OCI-LY7 (cell line): ENCODE data around the gene ELP1. TPM values are rescaled to one million over a fixed set of nuclear protein-coding genes. Genes with fewer than 3 reads are reported as not detected.

Experiments
- BruUV-seq: library from RNA; stranded (reverse); fragments of 400-500 nt; replicated peaks from 2 replicates; lab custom pipeline; 2021; lab: Mats Ljungman, UMichigan
- CTCF ChIA-PET: fragments of 300-600 bp; sonication (Branson Sonifier 250); formaldehyde crosslinking; loops from one replicate; lab custom pipeline; 2022; ENCODE audit warnings: antibody characterized with exemption; ENCODE audit not compliant: unreplicated experiment; lab: Charles Lee
- POLR2A ChIA-PET: fragments of 300-600 bp; sonication (Branson Sonifier 250); formaldehyde crosslinking; loops from one replicate; lab custom pipeline; 2022; ENCODE audit warnings: antibody characterized with exemption; lab: Charles Lee
- DNase-seq: peaks from one replicate; pipeline ENCODE4 v3.0.0-alpha.2; 2015; ENCODE audit warnings: low spot score
- H2AFZ ChIP-seq: fragments of 200-600 bp; sonication (generic), shearing (Covaris generic); 2 replicates; pipeline ENCODE4 v1.6.1; 2014; ENCODE audit warnings: mild to moderate bottlenecking, antibody characterized with exemption, low read length, moderate library complexity
- H3K27ac ChIP-seq: fragments of 200-600 bp; sonication (generic); 2 replicates; pipeline ENCODE4 v1.5.1; 2014; ENCODE audit warnings: mixed run types, low read depth, mild to moderate bottlenecking, moderate library complexity, low read length, inconsistent platforms; ENCODE audit not compliant: poor library complexity, severe bottlenecking
- H3K36me3 ChIP-seq: fragments of 200-600 bp; sonication (generic); 2 replicates; pipeline ENCODE4 v1.6.1; 2014; ENCODE audit warnings: mild to moderate bottlenecking, antibody characterized with exemption, low read length, moderate library complexity, mixed read lengths; ENCODE audit not compliant: insufficient read depth
- H3K4me1 ChIP-seq: fragments of 200-600 bp; sonication (generic); 2 replicates; pipeline ENCODE4 v1.5.1; 2014; ENCODE audit warnings: mild to moderate bottlenecking, low read length; ENCODE audit not compliant: insufficient read depth, poor library complexity, severe bottlenecking
- H3K4me2 ChIP-seq: fragments of 200-600 bp; sonication (generic); 2 replicates; pipeline ENCODE4 v1.6.1; 2014; ENCODE audit warnings: mild to moderate bottlenecking, low read length
- H3K4me3 ChIP-seq: fragments of 200-600 bp; sonication (generic); 2 replicates; pipeline ENCODE4 v1.5.1; 2014; ENCODE audit warnings: mild to moderate bottlenecking, low read depth, low read length; ENCODE audit not compliant: poor library complexity, severe bottlenecking
- H3K79me2 ChIP-seq: fragments of 200-600 bp; sonication (generic); 2 replicates; pipeline ENCODE4 v1.6.1; 2016; ENCODE audit warnings: low read depth, mild to moderate bottlenecking, low read length, moderate library complexity, mixed read lengths; ENCODE audit not compliant: insufficient read depth
- H3K9me2 ChIP-seq: fragments of 200-600 bp; sonication (generic); 2 replicates; pipeline ENCODE4 v1.6.1; 2016; ENCODE audit warnings: mild to moderate bottlenecking, low read length, mixed read lengths; ENCODE audit not compliant: insufficient read depth
- H3K9me3 ChIP-seq: fragments of 200-600 bp; sonication (generic); 2 replicates; pipeline ENCODE4 v1.6.1; 2014; ENCODE audit warnings: mild to moderate bottlenecking, mixed run types, low read length, mixed read lengths
- H4K20me1 ChIP-seq: fragments of 200-600 bp; sonication (generic); 2 replicates; pipeline ENCODE4 v1.6.1; 2014; ENCODE audit warnings: mild to moderate bottlenecking, antibody characterized with exemption, low read length, moderate library complexity, mixed read lengths; ENCODE audit not compliant: insufficient read depth
- CTCF ChIP-seq: fragments of 200-600 bp; sonication (generic); conservative IDR thresholded peaks from 2 replicates; pipeline ENCODE4 v1.5.1; 2014; ENCODE audit warnings: mild to moderate bottlenecking, antibody characterized with exemption, low read length, moderate library complexity, mixed read lengths
- EZH2phosphoT487 ChIP-seq: fragments of 200-600 bp; sonication (generic); IDR thresholded peaks from 2 replicates; pipeline ENCODE4 v1.6.1; 2018; ENCODE audit warnings: low read depth, borderline replicate concordance, mild to moderate bottlenecking, mixed run types, antibody characterized with exemption, low read length, moderate library complexity, mixed read lengths
- intact Hi-C: fragments of 100-400 bp; cut with micrococcal nuclease; formaldehyde crosslinking; loops from one replicate; pipeline ENCODE4 v1.10.0; 2022; ENCODE audit not compliant: unreplicated experiment
- total RNA-seq, 2 experiments: library from RNA; depleted of rRNA in 1 of 2; stranded (reverse); fragments of >200 nt in 1 of 2; shearing (Covaris generic) in 1 of 2; gene quantifications; 2 replicates each; pipeline ENCODE4 v1.2.3, GENCODE V29; 2014 to 2022

The ELP1 gene
- total RNA-seq, 2 experiments from 2014 or later: 33.3 to 42.0 TPM

GRCh38 chr9:108978205-108978604 lies 44.3 kb upstream of the ELP1 start:
- Histone ChIP-seq H3K9me3 (no peaks in the 10 kb centered on the region), H3K4me3 (no peak overlapping the region), H3K4me1 (no peaks in the 10 kb centered on the region), H3K4me2 (no peak overlapping the region), H2AFZ (no peak overlapping the region), H3K9me2 (no peaks in the 10 kb centered on the region), H4K20me1 (no peaks in the 10 kb centered on the region), H3K27ac (no peak overlapping the region), H3K79me2 (no peaks in the 10 kb centered on the region), H3K36me3 (peaks cover 43% of the 10 kb centered on the region)
- intact Hi-C loops: no loop called here
- no peak for TF ChIP-seq CTCF
- DNase-seq: no peak
- ChIA-PET CTCF (no interaction called here), POLR2A (interaction anchor here (1.0 to 1.1 kb wide), 2 partner anchors 10 to 21 kb away, joined by 3 to 4 read pairs; no protein-coding TSS in a partner anchor)
- no TSS peak for BruUV-seq

DNA sequence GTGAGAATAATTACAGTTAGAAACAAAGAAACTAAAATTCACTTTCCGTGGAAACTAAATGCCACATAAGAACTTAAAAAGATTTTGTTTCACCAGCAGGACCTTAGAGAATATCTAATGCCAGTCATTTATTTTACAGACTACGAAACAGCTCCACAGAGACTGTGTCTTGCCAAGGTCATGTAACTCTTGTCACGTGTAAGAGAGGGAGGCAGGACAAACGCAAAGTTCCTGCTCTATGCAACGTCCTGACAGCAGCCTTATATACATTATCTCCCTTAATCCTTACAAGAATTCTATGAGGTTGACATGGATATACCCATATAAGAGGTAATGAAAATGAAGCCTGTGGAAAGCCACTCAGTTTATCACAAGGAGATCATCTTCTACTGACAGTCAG lies 40.0 kb upstream of the ELP1 start:
- CTCF ChIA-PET: no interaction called here
- no peak for TF ChIP-seq EZH2phosphoT487
- TF ChIP-seq CTCF: no peak

GRCh38 chr9:108972626-108973209 lies 38.8 kb upstream of the ELP1 start:
- no peak overlapping the region for H2AFZ ChIP-seq
- no TSS peak for BruUV-seq
- no peak overlapping the region for H3K4me2 ChIP-seq
- intact Hi-C loops: no loop called here
- no peaks in the 10 kb centered on the region for H3K9me3 ChIP-seq
- H3K79me2 ChIP-seq: no peaks in the 10 kb centered on the region
- H3K36me3 ChIP-seq: peaks cover 40% of the 10 kb centered on the region
- H3K9me2 ChIP-seq: no peaks in the 10 kb centered on the region
- DNase-seq: no peak
- POLR2A ChIA-PET: no interaction called here
- CTCF ChIA-PET: interaction anchor here (0.6 kb wide), 1 partner anchor 89 kb away, joined by 3 read pairs; no protein-coding TSS in a partner anchor
- no peak overlapping the region for H3K4me3 ChIP-seq
- H3K27ac ChIP-seq: no peak overlapping the region
- no peaks in the 10 kb centered on the region for H4K20me1 ChIP-seq
- H3K4me1 ChIP-seq: no peaks in the 10 kb centered on the region
- no peak for TF ChIP-seq CTCF
- TF ChIP-seq EZH2phosphoT487: no peak

More for the DNA sequence above, 40.0 kb upstream of the ELP1 start:
- Histone ChIP-seq H2AFZ (no peak overlapping the region), H4K20me1 (no peaks in the 10 kb centered on the region), H3K4me1 (no peaks in the 10 kb centered on the region), H3K9me2 (no peaks in the 10 kb centered on the region), H3K4me3 (no peak overlapping the region), H3K36me3 (peaks cover 49% of the 10 kb centered on the region), H3K79me2 (no peaks in the 10 kb centered on the region), H3K27ac (no peak overlapping the region), H3K9me3 (no peaks in the 10 kb centered on the region), H3K4me2 (no peak overlapping the region)
- intact Hi-C loops: no loop called here
- POLR2A ChIA-PET: no interaction called here
- BruUV-seq: no TSS peak
- DNase-seq: no peak
